HG03064 (cell line): Measurements from ENCODE around the gene CSPG4.
"Not testable (repeated sequence)": the region's sequence is repeated elsewhere in the genome, so short reads cannot be mapped to it uniquely, and the experiment has no call there.

Source experiments
- ATAC-seq: cut with Tn5 transposase; IDR thresholded peaks from one replicate; pipeline ENCODE4 v1.9.1; 2021; ENCODE audit warnings: low read depth; ENCODE audit not compliant: unreplicated experiment

Gene CSPG4

GRCh38 chr15:75693028-75693427, 19.6 kb downstream of the CSPG4 start:
- ATAC-seq: not testable (repeated sequence)

DNA sequence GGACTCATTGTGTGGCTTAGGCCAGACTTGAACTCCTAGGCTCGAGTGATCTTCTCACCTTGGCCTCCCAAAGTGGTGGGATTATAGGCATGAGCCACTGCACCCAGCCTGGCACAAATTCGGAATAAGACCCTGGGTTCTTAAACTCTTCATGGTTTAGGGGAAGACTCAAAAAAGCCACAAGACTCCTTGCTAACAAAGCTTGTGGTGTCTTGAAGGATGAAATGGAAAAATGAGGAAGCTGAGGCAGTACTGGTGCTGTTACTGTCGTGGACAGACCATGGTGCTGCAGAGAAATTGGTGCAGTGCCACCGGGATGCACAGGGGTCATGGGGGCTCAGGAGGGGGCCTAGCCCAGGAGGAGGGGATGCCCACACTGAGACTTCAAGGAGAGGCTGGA, 20.3 kb downstream of the CSPG4 start:
- not testable (repeated sequence) for ATAC-seq

- not testable (repeated sequence) for ATAC-seq
Measured at GRCh38 chr15:75689429-75689828, 23.2 kb downstream of the CSPG4 start.

- no peak for ATAC-seq
Measured at GRCh38 chr15:75688831-75689230, 23.8 kb downstream of the CSPG4 start.

- no peak for ATAC-seq
Measured at GRCh38 chr15:75688278-75688557, 24.4 kb downstream of the CSPG4 start.

GRCh38 chr15:75687486-75688277, 25.0 kb downstream of the CSPG4 start:
- ATAC-seq: no peak

DNA sequence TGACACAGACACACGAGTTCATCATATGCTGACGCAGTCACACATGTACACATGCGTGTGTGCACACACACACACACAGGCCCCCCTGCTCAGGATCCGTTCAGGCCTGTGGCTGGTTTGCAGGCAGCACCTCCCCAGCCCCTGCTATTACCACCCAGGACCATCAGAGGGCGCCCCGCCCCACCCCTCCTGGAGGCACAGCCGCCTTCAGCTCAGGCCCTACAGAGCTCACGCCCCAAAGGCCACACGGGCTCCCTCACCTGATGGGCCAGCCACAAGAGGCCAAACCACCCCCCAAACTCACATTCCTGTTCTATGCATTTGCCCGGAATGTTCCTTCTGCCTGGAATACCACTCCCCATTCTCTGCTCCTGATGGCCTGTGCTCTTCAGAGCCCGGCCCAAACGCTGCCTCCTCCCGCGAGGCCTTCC, 26.4 kb downstream of the CSPG4 start:
- ATAC-seq: not testable (repeated sequence)

GRCh38 chr15:75685195-75685594, 27.5 kb downstream of the CSPG4 start:
- no peak for ATAC-seq

DNA sequence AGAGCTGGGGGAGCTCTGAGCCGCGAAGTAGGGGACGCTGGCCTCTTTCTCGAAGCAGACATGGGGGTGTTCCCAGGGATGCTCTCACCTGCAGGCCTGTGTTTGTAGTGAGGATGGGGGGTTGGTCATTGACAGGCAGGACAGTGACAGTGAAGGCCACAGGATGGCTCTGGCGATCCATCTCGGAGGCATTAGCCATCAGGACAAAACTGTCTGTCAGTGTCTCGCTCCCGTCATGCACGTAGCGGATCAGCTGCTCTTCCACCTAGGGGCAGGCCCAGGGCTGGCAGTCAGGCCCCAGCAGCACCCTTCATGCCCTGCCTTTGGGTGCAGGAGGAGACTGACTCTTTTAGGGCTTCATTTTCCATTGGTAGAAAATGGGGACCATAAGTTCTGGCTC, 28.0 kb downstream of the CSPG4 start:
- no peak for ATAC-seq

- ATAC-seq: not testable (repeated sequence)
Measured at GRCh38 chr15:75683646-75684312, 28.9 kb downstream of the CSPG4 start.

GRCh38 chr15:75682181-75683135, 30.2 kb downstream of the CSPG4 start:
- no peak for ATAC-seq

- no peak for ATAC-seq
Measured at GRCh38 chr15:75680007-75680789, 32.5 kb downstream of the CSPG4 start.

GRCh38 chr15:75678324-75678690, 34.3 kb downstream of the CSPG4 start:
- ATAC-seq: not testable (repeated sequence)

- no peak for ATAC-seq
Measured at GRCh38 chr15:75677465-75678323, 35.0 kb downstream of the CSPG4 start.

- no peak for ATAC-seq
Measured at GRCh38 chr15:75676688-75677464, 35.8 kb downstream of the CSPG4 start.

GRCh38 chr15:75675579-75676404, 36.9 kb downstream of the CSPG4 start:
- ATAC-seq: no peak

GRCh38 chr15:75674366-75674765, 38.3 kb downstream of the CSPG4 start:
- ATAC-seq: no peak
